Pons (tissue), 1 donor: ENCODE data around the gene UBAC1.

ENCODE experiments used
- DNase-seq: peaks from one replicate; pipeline ENCODE4 v3.0.0-alpha.2; 2016; ENCODE audit warnings: low spot score

Gene UBAC1, protein sequence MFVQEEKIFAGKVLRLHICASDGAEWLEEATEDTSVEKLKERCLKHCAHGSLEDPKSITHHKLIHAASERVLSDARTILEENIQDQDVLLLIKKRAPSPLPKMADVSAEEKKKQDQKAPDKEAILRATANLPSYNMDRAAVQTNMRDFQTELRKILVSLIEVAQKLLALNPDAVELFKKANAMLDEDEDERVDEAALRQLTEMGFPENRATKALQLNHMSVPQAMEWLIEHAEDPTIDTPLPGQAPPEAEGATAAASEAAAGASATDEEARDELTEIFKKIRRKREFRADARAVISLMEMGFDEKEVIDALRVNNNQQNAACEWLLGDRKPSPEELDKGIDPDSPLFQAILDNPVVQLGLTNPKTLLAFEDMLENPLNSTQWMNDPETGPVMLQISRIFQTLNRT

GRCh38 chr9:135961277-135961715, at the start of gene UBAC1:
UBAC1 (minus strand) TSS chr9:135961373; CDS start chr9:135961162, 211 bp downstream.
- peak; percentile 95 for DNase-seq

- DNase-seq: no peak
Measured at GRCh38 chr9:136010615-136011361, 49.6 kb upstream of the UBAC1 start.

DNA sequence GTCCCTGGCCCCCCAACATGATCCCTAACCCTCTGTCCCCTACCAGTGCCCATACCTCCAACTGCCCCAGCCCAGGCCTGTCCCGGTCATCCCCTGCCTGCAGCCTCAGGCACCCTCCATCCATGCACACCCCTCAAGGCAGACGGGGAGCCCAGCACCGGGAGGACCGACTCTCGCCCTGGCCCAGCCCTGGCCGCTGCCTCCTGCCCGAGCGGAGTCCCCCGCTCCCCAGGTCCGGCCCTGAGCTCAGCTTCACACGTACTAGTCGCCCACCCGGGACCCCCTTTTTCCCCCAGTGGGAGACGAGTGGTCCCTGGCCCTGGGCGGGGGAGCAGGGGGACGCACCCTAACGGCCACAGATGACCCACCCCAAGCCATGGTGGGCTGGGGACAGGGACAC, 49.0 kb upstream of the UBAC1 start:
- no peak for DNase-seq

GRCh38 chr9:136009516-136009915, 48.3 kb upstream of the UBAC1 start:
- DNase-seq: no peak

DNA sequence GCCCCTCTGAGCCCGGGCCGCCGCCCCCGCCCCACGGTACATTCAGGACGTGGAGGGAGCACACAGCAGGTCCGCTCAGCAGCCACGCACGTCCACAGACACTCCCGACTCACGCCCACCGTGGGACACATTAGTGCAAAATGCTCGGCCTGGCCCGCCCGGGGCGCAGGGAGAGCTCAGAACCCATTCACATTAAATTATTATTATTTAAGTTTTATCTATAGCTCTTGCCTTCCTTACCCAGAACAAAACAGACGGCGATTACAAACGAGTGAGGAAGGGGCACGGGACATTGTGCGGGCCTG, 47.5 kb upstream of the UBAC1 start:
- no peak for DNase-seq

- no peak for DNase-seq
Measured at GRCh38 chr9:136007934-136008692, 46.9 kb upstream of the UBAC1 start.

- no peak for DNase-seq
Measured at GRCh38 chr9:136007276-136007933, 46.2 kb upstream of the UBAC1 start.

- DNase-seq: no peak
Measured at GRCh38 chr9:136006169-136006568, 45.0 kb upstream of the UBAC1 start.

GRCh38 chr9:136004712-136005111, 43.5 kb upstream of the UBAC1 start:
- DNase-seq: no peak

DNA sequence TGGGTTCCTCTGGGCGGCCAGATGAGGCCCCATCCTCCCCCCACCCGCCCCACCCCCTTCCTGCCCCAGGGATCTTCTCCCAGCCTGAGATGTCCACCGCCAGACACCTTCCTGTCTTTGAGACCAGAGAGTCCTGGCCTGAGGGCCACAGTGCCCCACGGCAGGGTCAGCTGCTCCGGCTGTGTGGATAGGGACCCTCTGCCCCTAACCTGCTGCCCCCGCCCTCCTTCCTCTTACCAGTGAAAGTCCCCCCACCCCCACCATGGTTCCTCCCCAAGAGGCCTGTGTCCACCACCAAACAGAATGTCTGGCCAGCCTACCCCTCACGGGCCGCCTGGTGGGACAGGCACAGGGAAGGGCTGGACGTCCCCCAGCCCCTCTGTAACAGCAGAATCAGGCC, 43.0 kb upstream of the UBAC1 start:
- DNase-seq: no peak

DNA sequence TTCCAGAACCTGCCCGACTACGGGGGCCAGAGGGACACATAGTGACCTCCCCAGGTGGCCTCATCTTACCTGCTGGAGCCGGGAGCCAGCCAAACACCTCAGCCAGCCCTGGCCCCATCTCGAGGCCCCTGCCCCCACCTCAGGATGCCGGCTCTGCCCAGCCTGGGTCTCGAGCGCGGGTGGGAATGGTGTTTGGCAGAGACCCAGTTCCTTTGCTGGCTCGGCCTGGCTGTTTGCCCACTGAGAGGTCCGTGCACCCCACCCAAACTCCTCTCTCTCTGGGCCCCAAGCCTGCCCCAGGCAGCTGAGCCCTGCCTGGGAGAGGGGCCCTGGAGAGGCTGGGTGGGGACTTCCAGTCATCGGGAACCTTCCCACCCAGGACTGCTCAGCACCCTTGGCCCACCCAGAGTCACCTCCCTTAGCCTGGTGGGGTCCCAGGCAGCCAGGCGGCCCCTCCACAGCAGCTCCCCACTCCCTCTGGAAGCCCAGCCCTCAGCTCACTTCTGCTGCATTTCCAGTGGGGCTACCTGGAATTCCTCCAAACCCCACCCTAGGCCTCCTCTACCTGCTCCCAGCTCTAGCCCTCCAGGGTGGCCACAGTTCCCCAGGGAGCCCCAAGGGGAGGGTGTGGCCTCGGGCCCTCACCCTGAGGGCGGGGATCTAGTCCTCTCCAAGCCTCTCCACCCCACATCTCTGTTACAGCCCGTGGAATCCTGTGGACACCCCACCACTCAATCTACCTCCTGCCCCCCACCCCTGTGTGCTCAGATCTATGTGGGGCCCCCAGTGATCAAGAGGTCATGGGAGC, 42.4 kb upstream of the UBAC1 start:
- no peak for DNase-seq

GRCh38 chr9:136002881-136003280, 41.7 kb upstream of the UBAC1 start:
- no peak for DNase-seq

DNA sequence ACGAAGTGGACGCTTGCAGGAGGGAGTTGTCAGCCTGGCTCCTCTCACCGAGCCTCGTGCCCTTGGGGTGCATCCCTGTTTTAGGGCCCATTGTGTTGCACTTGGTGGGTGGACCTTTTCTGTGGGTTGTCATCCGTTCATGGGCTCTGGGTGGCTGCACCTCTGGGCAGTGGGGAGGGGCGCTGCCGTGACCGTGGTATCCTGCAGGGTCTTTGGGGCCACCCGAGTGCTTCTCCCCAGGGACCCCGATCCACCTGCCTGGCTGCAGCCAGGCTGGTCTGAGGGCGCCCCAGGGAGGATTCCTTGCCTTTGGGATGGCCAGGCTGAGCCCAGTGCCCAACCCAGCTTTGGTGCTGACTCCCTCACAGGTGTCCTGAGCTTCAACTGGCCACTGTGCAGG, 41.0 kb upstream of the UBAC1 start:
- DNase-seq: no peak

DNA sequence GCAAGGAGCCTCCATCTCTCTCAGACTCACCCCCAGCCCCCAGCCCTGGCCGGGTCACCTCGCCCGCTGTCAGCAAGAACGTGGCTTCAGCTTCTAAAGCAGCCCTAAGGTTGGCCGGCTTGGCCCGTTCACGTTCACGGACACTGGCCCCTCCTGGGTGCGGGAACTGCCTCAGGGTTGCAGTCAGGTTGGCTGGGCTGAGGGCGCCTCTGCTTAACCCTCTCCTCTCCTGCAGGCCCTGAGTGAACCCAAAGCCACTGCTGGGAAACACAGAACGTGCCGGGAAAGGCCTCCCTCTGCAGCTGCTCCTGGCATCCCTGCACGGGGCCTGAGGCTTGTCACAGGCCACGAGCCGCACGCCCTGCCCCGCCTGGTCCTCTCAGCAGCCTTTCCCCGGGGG, 40.1 kb upstream of the UBAC1 start:
- no peak for DNase-seq

- no peak for DNase-seq
Measured at GRCh38 chr9:135998410-135999071, 37.4 kb upstream of the UBAC1 start.

- no peak for DNase-seq
Measured at GRCh38 chr9:135998016-135998380, 36.8 kb upstream of the UBAC1 start.

GRCh38 chr9:135997090-135998015, 36.2 kb upstream of the UBAC1 start:
- no peak for DNase-seq

- no peak for DNase-seq
Measured at GRCh38 chr9:135995816-135996215, 34.6 kb upstream of the UBAC1 start.

DNA sequence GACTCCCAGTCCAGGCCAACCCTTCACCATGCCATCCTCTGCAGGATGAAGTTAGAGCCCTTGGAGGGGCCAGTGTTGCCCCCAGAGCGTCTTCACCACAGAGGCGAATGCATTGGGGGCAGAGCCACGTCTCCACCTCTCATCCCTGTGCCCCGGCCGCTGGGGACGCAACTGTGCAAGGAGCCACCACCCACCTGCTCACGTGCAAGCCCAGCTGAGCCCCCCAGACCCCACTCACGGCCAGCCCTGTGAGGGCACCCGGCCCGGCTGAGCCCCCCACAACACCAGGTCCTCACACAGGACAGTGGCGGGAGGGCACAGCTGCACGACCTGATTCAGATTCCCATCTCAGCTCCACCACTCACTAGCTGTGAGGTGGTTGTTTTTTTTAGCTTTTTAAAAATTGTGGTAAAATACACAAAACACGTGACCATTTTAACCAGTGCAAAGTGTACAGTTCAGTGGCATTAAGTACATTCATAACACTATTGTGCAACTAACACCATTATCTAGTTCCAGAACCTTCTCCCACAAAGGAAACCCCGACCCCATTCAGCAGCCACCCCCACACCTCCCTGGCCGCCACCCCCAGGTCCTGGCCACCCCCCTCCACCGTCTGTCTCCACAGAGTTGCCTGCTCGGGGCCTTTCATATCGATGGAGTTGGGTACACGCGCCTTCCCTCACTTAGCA, 33.5 kb upstream of the UBAC1 start:
- no peak for DNase-seq
